ENCODE data around the gene PDCD4. TPM values are rescaled to one million over a fixed set of nuclear protein-coding genes. Genes with fewer than 3 reads are reported as not detected.

The PDCD4 gene
- total RNA-seq, 1 experiment from 2014 or later, result 133 TPM

DNA sequence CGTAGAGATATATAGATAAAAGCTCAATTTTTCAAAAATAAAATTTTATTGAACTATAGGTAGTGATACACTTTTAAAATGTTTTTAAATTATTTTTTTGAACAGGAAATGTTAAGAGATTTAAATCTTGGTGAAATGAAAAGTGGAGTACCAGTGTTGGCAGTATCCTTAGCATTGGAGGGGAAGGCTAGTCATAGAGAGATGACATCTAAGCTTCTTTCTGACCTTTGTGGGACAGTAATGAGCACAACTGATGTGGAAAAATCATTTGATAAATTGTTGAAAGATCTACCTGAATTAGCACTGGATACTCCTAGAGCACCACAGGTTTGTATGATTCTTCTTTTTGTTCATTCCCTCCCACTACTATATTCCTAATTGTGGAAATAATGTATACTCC is 15.8 kb downstream of the PDCD4 start:
- BruUV-seq (replicated peaks), result no TSS peak
- H3K27ac Mint-ChIP-seq (ENCODE audit: low read depth, unreplicated experiment), result no peak overlapping the region
- H3K4me3 Mint-ChIP-seq (ENCODE audit: unreplicated experiment), result no peak overlapping the region
- H3K27me3 Mint-ChIP-seq (ENCODE audit: insufficient read depth, unreplicated experiment), result no peaks in the 10 kb centered on the region
- CTCF ChIA-PET, result interaction anchor here (0.6 to 1.6 kb wide), 3 partner anchors 12 to 142 kb away, joined by 3 to 7 read pairs (median 3); no protein-coding TSS in a partner anchor
- intact Hi-C loops (cut with micrococcal nuclease), result no loop called here
- H3K36me3 Mint-ChIP-seq (ENCODE audit: insufficient read depth, unreplicated experiment), result peaks cover 95% of the 10 kb centered on the region
- peaks cover 13% of the 10 kb centered on the region for H3K4me1 Mint-ChIP-seq (ENCODE audit: insufficient read depth, unreplicated experiment)
- POLR2A ChIA-PET, result interaction anchor here (0.5 to 2.2 kb wide), 16 partner anchors 10 to 288 kb away, joined by 3 to 14 read pairs (median 4); partner anchors contain the start of gene PDCD4
- TF ChIP-seq, protein P1, sequence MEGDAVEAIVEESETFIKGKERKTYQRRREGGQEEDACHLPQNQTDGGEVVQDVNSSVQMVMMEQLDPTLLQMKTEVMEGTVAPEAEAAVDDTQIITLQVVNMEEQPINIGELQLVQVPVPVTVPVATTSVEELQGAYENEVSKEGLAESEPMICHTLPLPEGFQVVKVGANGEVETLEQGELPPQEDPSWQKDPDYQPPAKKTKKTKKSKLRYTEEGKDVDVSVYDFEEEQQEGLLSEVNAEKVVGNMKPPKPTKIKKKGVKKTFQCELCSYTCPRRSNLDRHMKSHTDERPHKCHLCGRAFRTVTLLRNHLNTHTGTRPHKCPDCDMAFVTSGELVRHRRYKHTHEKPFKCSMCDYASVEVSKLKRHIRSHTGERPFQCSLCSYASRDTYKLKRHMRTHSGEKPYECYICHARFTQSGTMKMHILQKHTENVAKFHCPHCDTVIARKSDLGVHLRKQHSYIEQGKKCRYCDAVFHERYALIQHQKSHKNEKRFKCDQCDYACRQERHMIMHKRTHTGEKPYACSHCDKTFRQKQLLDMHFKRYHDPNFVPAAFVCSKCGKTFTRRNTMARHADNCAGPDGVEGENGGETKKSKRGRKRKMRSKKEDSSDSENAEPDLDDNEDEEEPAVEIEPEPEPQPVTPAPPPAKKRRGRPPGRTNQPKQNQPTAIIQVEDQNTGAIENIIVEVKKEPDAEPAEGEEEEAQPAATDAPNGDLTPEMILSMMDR (IDR thresholded peaks at IDR 0.05; ENCODE audit: unreplicated experiment), result no peak
- DNase-seq (ENCODE audit: unreplicated experiment), result no peak
- H3K9me3 Mint-ChIP-seq (ENCODE audit: unreplicated experiment), result no peaks in the 10 kb centered on the region

DNA sequence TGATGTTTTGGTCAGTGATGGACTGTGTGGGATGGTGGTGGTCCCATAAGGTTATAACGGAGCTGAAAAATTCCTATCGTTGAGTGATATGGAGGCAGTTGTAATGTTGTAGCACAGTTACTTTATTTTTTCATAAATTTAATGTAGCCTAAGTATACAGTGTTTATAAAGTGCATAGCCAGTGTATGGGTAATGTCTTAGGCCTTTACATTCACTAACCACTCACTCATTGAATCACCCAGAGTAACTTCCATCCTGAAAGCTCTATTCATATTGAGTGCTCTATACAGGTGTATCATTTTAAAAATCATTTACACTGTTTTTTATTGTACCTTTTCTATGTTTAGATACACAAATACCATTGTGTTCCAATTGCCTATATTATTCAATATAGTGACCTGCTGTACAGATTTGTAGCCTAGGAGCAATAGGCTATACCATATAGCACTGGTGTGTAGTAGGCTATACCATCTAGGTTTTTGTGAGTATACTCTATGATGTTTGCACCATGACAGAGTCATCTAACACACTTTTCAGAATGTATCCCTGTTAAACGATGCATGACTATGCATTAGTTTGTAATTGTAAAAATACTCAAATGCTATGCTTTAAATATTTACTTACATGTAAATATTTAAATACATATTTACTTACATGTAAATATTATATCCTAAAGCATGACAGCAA is 21.0 kb downstream of the PDCD4 start:
- TF ChIP-seq, protein P1 (IDR thresholded peaks at IDR 0.05; ENCODE audit: unreplicated experiment), result no peak
- no TSS peak for BruUV-seq (replicated peaks)
- H3K4me1 Mint-ChIP-seq (ENCODE audit: insufficient read depth, unreplicated experiment), result peaks cover 16% of the 10 kb centered on the region
- ChIA-PET CTCF (interaction anchor here (0.6 to 3.6 kb wide), 9 partner anchors 9 to 1584 kb away, joined by 3 to 22 read pairs (median 3); no protein-coding TSS in a partner anchor), POLR2A (interaction anchor here (0.6 to 1.0 kb wide), 2 partner anchors 16 to 192 kb away, joined by 3 read pairs; no protein-coding TSS in a partner anchor)
- H3K4me3 Mint-ChIP-seq (ENCODE audit: unreplicated experiment), result no peak overlapping the region
- no peak for DNase-seq (ENCODE audit: unreplicated experiment)
- no peaks in the 10 kb centered on the region for H3K27me3 Mint-ChIP-seq (ENCODE audit: insufficient read depth, unreplicated experiment)
- no peak overlapping the region for H3K27ac Mint-ChIP-seq (ENCODE audit: low read depth, unreplicated experiment)
- H3K9me3 Mint-ChIP-seq (ENCODE audit: unreplicated experiment), result no peaks in the 10 kb centered on the region
- intact Hi-C loops (cut with micrococcal nuclease), result loop anchor here (1.0 to 5.0 kb wide), 4 partner anchors 88 to 375 kb away; no protein-coding TSS in a partner anchor
- H3K36me3 Mint-ChIP-seq (ENCODE audit: insufficient read depth, unreplicated experiment), result peaks cover 97% of the 10 kb centered on the region

DNA sequence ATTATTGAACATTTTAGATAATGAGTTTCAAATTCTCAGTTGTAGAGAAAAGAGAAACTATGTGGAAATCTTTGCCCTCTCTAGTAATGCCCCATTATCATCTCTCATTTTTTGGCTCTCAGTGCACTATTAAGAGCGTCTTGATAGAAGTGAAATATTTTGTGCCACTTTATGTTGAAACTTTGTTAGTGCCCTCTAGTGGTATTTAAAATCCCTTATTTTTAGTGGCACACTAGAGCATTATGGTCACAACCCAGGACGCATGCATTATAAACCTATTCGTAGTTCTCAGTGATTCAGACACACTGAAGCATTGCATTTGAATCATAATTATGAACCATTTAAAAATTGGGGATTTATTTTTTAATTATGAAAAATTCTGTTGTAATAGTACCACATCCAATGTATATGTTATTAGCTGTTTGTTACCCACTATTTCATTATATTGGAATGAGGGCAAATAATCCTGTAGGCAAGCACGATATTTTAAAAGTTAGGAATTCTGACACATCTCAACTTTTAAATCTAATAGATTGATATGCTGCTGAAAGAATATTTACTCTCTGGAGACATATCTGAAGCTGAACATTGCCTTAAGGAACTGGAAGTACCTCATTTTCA is 21.9 kb downstream of the PDCD4 start:
- TF ChIP-seq, protein P1 (IDR thresholded peaks at IDR 0.05; ENCODE audit: unreplicated experiment), result peak; percentile 52
- no peaks in the 10 kb centered on the region for H3K27me3 Mint-ChIP-seq (ENCODE audit: insufficient read depth, unreplicated experiment)
- H3K4me1 Mint-ChIP-seq (ENCODE audit: insufficient read depth, unreplicated experiment), result peaks cover 16% of the 10 kb centered on the region
- CTCF ChIA-PET, result interaction anchor here (0.5 to 3.6 kb wide), 23 partner anchors 8 to 1583 kb away, joined by 3 to 22 read pairs (median 3); no protein-coding TSS in a partner anchor
- H3K36me3 Mint-ChIP-seq (ENCODE audit: insufficient read depth, unreplicated experiment), result peaks cover 98% of the 10 kb centered on the region
- intact Hi-C loops (cut with micrococcal nuclease), result loop anchor here (1.0 to 5.0 kb wide), 4 partner anchors 89 to 374 kb away; no protein-coding TSS in a partner anchor
- POLR2A ChIA-PET, result interaction anchor here (0.7 to 1.7 kb wide), 5 partner anchors 21 to 1538 kb away, joined by 3 to 6 read pairs (median 3); partner anchors contain the start of genes BBIP1, PDCD4 and SHOC2
- H3K27ac Mint-ChIP-seq (ENCODE audit: low read depth, unreplicated experiment), result no peak overlapping the region
- no peaks in the 10 kb centered on the region for H3K9me3 Mint-ChIP-seq (ENCODE audit: unreplicated experiment)
- DNase-seq (ENCODE audit: unreplicated experiment), result peak; percentile 54
- no peak overlapping the region for H3K4me3 Mint-ChIP-seq (ENCODE audit: unreplicated experiment)
- no TSS peak for BruUV-seq (replicated peaks)

DNA sequence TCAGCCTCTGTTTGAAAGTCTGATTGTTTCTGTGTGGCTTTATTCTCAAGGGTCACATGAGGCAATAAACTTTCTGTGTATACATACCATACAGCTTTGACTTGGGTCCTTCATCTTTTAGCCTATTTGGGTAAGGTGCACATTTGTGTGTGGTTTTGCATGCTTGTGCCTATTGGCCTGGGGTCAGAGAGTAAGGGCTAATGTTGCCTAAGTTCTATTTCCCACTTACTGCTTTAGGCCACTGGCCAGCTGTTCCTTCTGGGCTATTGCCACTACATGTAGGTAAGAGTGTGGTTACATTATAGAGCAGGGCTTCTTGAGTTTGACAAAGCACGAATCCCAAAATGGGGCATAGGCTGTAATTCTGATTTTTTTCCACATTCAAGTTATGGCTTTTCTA is 25.5 kb downstream of the PDCD4 start:
- Mint-ChIP-seq H3K9me3 (ENCODE audit: unreplicated experiment) (no peaks in the 10 kb centered on the region), H3K4me3 (ENCODE audit: unreplicated experiment) (no peak overlapping the region), H3K27ac (ENCODE audit: low read depth, unreplicated experiment) (no peak overlapping the region), H3K27me3 (ENCODE audit: insufficient read depth, unreplicated experiment) (no peaks in the 10 kb centered on the region), H3K36me3 (ENCODE audit: insufficient read depth, unreplicated experiment) (peaks cover 96% of the 10 kb centered on the region), H3K4me1 (ENCODE audit: insufficient read depth, unreplicated experiment) (peaks cover 17% of the 10 kb centered on the region)
- DNase-seq (ENCODE audit: unreplicated experiment), result no peak
- POLR2A ChIA-PET, result interaction anchor here (0.9 to 3.7 kb wide), 11 partner anchors 10 to 297 kb away, joined by 3 to 17 read pairs (median 6); partner anchors contain the start of genes BBIP1, PDCD4 and SHOC2
- no TSS peak for BruUV-seq (replicated peaks)
- intact Hi-C loops (cut with micrococcal nuclease), result no loop called here
- CTCF ChIA-PET, result interaction anchor here (0.7 to 2.8 kb wide), 13 partner anchors 13 to 1243 kb away, joined by 3 to 18 read pairs (median 4); partner anchors contain the start of gene PDCD4
- TF ChIP-seq, protein P1 (IDR thresholded peaks at IDR 0.05; ENCODE audit: unreplicated experiment), result no peak

Data from MCF 10A (cell line).